Stimulated activated CD8-positive, alpha-beta memory T cell treated with anti-CD3 and anti-CD28 coated beads, Interleukin-12 subunit alpha, Interleukin-12 subunit beta, amount 100 ng/mL, for 4 hours (primary cell): ENCODE results near the gene BOLA3.
A peak's percentile ranks its signal among the peaks of the same experiment; 100 is the strongest.
"Not testable (repeated sequence)": the region's sequence is repeated elsewhere in the genome, so short reads cannot be mapped to it uniquely, and the experiment has no call there.

ENCODE experiments used
- DNase-seq: peaks from one replicate; pipeline ENCODE4 v3.0.0-alpha.2; 2020; ENCODE audit warnings: low read depth

Gene BOLA3

GRCh38 chr2:74148457-74149246 lies 940 bp upstream of the BOLA3 start:
- DNase-seq: no peak

DNA sequence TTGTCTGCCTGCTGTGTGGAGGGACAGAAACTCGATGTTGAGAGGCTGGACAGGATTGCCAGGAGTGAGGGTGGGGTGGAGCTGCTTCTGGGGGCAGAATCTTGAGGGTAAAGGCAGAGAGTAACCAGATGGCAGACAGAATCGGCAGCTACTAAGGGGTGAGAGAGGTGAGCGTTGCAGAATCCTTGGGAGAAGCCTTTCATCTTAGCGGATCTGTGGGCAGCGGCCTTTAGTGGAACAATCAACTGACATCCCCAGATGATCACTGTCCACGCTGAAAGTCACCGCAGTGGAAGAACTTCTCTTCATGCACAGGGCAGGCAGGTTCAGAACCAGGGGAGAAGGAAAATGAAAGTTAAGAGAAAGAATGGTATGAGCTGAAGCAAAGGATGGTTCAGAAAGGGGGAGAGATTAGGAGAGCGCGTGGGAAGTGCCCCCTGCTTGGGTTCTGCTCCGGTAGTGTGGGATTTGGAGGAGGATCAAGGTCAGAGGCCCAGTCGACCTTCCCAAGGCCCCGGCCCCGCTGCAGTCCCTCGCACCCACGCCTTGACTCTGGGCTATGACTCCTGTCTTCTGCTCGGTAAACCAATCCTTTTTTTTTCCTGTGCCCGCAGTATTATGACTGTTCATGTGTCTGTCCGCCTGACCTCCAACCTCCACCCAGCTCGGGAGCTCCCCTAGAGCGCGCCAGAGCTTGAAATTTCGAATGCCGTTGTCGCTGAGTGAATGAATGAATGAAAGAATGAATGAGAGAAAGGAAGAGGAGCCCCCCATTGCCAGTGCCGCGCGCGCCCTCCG lies 584 bp downstream of the BOLA3 start:
- no peak for DNase-seq

- no peak for DNase-seq
These were observed 5.4 kb downstream of the BOLA3 start for GRCh38 chr2:74142340-74142739.

- DNase-seq: no peak
These were observed 8.9 kb downstream of the BOLA3 start for GRCh38 chr2:74138600-74139323.

- DNase-seq: no peak
These were observed 9.8 kb downstream of the BOLA3 start for GRCh38 chr2:74137651-74138599.

DNA sequence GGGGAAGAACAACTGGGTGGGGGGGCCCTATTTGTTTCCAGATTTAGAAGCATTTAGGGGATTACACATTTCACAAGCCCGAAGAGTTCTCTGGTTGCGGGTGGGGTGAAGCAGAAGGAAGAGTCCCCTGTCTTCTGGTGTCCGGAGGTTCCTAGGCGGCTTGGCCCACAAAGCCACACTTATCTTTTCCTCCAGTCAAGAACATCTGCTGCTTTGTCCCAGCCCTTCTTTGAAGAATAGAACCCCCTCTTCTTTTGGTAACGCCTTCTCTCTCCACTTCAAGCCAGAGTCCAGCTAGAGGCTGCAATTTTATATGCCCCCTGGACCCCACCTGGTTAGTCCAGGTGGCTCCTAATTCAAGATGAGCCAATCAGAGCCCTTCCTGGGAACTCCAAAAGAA lies 15.8 kb downstream of the BOLA3 start:
- no peak for DNase-seq

DNA sequence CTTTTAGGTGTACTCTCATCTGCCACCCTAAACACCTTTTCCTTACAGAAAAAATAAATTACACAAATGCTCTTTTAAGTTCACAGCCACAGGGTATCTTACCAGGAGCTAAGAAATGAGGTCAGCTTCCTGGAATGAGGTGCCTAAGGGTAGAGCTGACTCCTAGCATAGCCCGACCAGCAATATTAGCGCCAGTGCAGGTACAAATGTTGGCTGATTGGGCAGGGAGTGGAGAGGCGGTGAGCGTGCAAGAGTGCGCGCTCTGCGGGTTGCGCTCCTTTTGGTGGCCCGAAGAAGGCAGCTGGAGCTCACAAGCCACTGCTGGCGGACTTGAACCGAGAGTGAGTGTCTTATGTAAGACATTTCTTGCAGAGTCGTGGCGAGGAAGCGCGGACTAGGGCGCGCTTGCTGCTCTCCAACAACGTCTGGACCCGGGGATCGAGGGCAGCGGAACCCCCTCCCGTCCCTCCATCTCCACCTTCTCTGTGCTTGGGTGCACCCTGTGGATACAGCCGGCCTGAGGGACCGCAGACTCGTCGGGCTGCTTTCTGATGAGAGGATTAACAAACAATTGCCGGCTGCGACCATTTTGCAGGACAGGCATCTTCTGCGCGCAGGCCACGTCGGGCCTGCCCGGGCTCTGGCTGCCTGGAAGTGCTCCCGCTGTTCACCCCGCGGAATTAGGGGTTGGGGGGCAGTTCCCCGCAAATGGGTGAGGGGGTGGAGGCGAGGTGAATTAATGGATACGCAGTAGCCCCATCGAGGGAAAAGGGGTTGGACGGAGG lies 17.3 kb downstream of the BOLA3 start:
- DNase-seq: no peak

DNA sequence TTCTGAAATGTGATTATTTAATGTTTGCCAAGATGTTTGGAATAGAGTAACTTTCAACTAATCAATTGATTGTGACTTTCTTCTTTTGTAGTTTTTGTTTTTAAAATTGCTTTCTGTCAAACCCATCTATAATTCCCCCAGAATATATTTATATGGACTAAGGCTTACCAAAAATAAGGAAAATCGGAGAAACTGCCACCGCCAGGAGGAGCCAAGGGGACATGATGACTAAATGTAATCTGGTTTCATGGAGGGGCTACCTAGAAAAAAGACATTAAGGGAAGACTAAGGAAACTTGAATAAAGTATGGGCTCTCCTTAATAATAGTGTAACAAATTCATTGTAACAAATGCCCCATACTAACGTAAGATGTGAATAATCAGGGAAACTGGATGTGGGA lies 19.5 kb downstream of the BOLA3 start:
- DNase-seq: no peak

DNA sequence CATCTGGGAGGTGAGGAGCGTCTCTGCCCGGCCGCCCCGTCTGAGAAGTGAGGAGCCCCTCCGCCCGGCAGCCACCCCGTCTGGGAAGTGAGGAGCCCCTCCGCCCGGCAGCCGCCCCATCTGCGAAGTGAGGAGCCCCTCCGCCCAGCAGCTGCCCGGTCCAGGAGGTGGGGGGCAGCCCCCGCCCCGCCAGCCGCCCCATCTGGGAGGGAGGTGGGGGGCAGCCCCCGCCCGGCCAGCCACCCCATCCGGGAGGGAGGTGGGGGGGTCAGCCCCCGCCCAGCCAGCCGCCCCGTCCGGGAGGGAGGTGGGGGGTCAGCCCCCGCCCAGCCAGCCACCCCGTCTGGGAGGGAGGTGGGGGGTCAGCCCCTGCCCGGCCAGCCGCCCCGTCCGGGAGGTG lies 23.8 kb downstream of the BOLA3 start:
- not testable (repeated sequence) for DNase-seq

DNA sequence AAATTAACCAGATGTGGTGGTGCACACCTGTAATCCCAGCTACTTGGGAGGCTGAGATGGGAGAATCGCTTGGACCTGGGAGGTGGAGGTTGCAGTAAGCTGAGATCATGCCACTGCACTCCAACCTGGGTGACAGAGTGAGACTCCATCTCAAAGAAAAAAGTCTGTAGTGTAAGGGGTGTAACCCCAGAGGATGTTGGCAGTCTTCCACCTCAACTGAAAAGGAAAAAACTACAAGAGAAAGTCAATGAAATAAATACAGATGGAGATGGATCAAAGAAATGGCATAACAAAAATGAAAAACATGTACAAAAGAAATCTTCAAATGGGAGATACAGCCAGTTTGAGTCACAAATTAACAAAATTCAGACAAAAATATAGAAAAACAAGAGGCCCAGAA lies 25.9 kb downstream of the BOLA3 start:
- not testable (repeated sequence) for DNase-seq

- peak; percentile 77 for DNase-seq
These were observed 27.5 kb downstream of the BOLA3 start for GRCh38 chr2:74119912-74120825.

DNA sequence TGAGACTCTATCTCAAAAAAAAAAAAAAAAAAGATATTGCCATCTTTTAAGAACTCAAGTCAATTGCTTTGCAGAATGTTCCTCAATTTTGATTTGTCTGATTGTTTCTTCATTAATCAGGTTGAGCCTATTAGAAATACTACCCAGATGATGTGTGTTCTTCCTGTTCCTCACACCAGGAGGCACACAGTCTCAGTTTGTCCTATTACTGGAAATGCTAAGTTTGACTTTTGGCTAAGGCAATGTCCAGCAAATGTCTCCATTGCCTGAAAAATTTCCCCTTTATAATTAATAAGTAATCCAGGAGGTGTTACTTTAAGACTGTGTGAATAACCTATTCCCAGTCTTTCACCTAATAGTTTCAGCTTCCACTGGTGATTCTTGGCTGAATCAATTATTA lies 28.4 kb downstream of the BOLA3 start:
- DNase-seq: no peak

- DNase-seq: no peak
These were observed 36.3 kb downstream of the BOLA3 start for GRCh38 chr2:74111380-74111779.

- DNase-seq: no peak
These were observed 37.2 kb downstream of the BOLA3 start for GRCh38 chr2:74110537-74110936.

- no peak for DNase-seq
These were observed 38.2 kb downstream of the BOLA3 start for GRCh38 chr2:74109551-74109950.

- DNase-seq: no peak
These were observed 40.6 kb downstream of the BOLA3 start for GRCh38 chr2:74107071-74107470.

DNA sequence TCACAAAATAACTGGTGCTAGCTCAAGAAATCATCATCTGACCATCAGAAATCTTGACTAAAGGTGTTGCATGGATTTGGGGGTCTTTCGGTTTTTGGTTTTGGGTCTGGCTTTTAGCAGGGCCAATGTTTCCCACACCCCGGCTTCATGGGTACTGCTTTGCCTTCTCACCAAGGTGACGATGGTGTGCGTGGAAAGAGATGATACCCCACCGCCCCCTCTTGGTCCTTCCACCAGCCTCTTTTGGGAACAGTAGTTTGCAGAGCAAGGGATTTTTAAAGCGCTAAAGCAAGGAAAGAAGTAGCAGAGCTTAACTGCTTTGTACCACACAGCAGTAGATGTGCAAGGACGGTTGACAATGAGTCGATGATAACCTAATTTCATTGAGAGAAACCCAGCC lies 42.3 kb downstream of the BOLA3 start:
- DNase-seq: no peak

- DNase-seq: no peak
These were observed 42.9 kb downstream of the BOLA3 start for GRCh38 chr2:74104839-74105238.

DNA sequence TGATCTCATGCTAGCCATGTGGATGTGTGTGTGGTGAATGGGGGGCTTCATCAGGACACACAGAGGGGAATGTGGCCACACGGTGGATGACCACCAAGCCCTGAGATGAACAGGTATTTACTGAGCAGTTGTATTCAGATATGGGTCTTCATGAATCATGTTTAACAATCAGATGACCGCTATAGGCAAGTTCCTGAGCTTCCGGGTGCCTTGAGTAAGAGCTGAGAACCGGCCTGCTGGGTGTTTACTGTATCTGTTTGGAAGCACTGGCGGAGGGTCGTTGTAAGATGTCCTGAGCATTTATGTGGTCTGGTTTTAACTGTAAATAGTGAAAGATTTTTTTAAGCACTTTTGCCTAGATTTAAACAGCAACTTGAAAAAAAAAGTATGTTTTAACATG lies 43.9 kb downstream of the BOLA3 start:
- no peak for DNase-seq

DNA sequence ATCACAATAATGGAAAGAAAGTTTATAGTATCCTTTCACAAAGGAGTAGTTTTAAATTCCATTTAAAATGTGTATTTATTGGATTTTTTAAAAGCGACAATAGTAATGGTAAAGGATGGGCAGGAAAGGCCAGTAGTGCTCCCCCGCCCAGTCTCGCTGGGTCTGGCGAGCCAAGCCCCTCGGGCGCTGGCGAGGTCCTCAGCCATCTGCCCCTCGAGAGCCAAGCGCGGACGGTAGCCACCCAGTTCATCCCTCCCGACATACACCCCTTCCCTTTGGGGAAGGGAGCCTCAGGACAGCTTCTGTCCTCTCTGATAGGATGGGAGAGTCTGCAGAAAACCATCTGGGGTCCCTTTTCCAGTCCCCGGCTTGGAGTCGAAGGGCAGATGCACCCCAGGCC lies 45.2 kb downstream of the BOLA3 start:
- no peak for DNase-seq
